Mesenchymal stem cell (in vitro differentiated cells and primary cell): Measurements from ENCODE around the gene CLEC20A.

Source experiments
- DNase-seq: peaks from one replicate; pipeline ENCODE4 v3.0.0-alpha.2; 2013
- H2AFZ ChIP-seq: one replicate; pipeline ENCODE4 v1.6.1; 2013; ENCODE audit warnings: low read depth, mild to moderate bottlenecking, control low read depth, inconsistent platforms, low read length, moderate library complexity
- H2AK5ac ChIP-seq: 2 replicates; pipeline ENCODE4 v1.6.1; 2013; ENCODE audit warnings: low read length, moderate library complexity, mild to moderate bottlenecking, inconsistent platforms; ENCODE audit not compliant: severe bottlenecking
- H2BK120ac ChIP-seq: one replicate; pipeline ENCODE4 v1.6.1; 2013; ENCODE audit warnings: low read depth, mild to moderate bottlenecking, inconsistent platforms, low read length, moderate library complexity
- H2BK12ac ChIP-seq, 2 experiments: one replicate each; pipeline ENCODE4 v1.6.1; 2013; ENCODE audit warnings: inconsistent platforms in 2 of 2, low read length in 2 of 2, mild to moderate bottlenecking in 2 of 2, moderate library complexity in 2 of 2, control low read depth in 1 of 2
- H2BK15ac ChIP-seq: one replicate; pipeline ENCODE4 v1.6.1; 2013; ENCODE audit warnings: mild to moderate bottlenecking, low read depth, inconsistent platforms; ENCODE audit not compliant: poor library complexity, severe bottlenecking
- H2BK5ac ChIP-seq: 2 replicates; pipeline ENCODE4 v1.6.1; 2013; ENCODE audit warnings: low read depth, mild to moderate bottlenecking, low read length, control low read depth, inconsistent platforms; ENCODE audit not compliant: poor library complexity, severe bottlenecking
- H3K14ac ChIP-seq, 2 experiments: one replicate each; pipeline ENCODE4 v1.6.1; 2013; ENCODE audit warnings: inconsistent platforms in 2 of 2, low read length in 2 of 2, control low read depth in 1 of 2, mild to moderate bottlenecking in 1 of 2, moderate library complexity in 1 of 2
- H3K18ac ChIP-seq, 2 experiments: one replicate each; pipeline ENCODE4 v1.6.1; 2013; ENCODE audit warnings: inconsistent platforms in 2 of 2, low read length in 2 of 2, control low read depth in 1 of 2, low read depth in 1 of 2, mild to moderate bottlenecking in 1 of 2
- H3K23ac ChIP-seq, 2 experiments: one replicate each; pipeline ENCODE4 v1.6.1; 2013; ENCODE audit warnings: inconsistent platforms in 2 of 2, low read length in 2 of 2, mild to moderate bottlenecking in 2 of 2, moderate library complexity in 2 of 2, control low read depth in 1 of 2
- H3K27ac ChIP-seq: 2 replicates; pipeline ENCODE4 v1.5.1; 2013; ENCODE audit warnings: mild to moderate bottlenecking, moderate library complexity, low read length, control low read depth, inconsistent platforms; ENCODE audit not compliant: poor library complexity, severe bottlenecking
- H3K27me3 ChIP-seq, 2 experiments: 2 replicates each; pipeline versions ENCODE4 v1.6.1 to v1.7.0; 2013; ENCODE audit warnings: low read length in 2 of 2, mild to moderate bottlenecking in 2 of 2, moderate library complexity in 2 of 2, control low read depth in 1 of 2, inconsistent platforms in 1 of 2; ENCODE audit not compliant: control insufficient read depth in 1 of 2, insufficient read depth in 1 of 2
- H3K36me3 ChIP-seq, 2 experiments: 2 replicates each; pipeline versions ENCODE4 v1.6.1 to v1.7.0; 2013; ENCODE audit warnings: low read length in 2 of 2, control low read depth in 1 of 2, inconsistent platforms in 1 of 2, low read depth in 1 of 2, mild to moderate bottlenecking in 1 of 2; ENCODE audit not compliant: insufficient read depth in 2 of 2, control insufficient read depth in 1 of 2
- H3K4ac ChIP-seq, 2 experiments: one replicate each; pipeline ENCODE4 v1.6.1; 2013; ENCODE audit warnings: inconsistent platforms in 2 of 2, low read length in 2 of 2, mild to moderate bottlenecking in 2 of 2, moderate library complexity in 2 of 2, control low read depth in 1 of 2, low read depth in 1 of 2
- H3K4me1 ChIP-seq: 2 replicates; pipeline ENCODE4 v1.6.1; 2013; ENCODE audit warnings: low read depth, low read length, control low read depth; ENCODE audit not compliant: control insufficient read depth, insufficient read depth
- H3K4me2 ChIP-seq: 2 replicates; pipeline ENCODE4 v1.6.1; 2013; ENCODE audit warnings: low read length, mild to moderate bottlenecking, inconsistent platforms; ENCODE audit not compliant: poor library complexity, severe bottlenecking
- H3K4me3 ChIP-seq, 2 experiments: 2 replicates each; pipeline versions ENCODE4 v1.5.1 to v1.7.0; 2013; ENCODE audit warnings: low read length in 2 of 2, mild to moderate bottlenecking in 2 of 2, control low read depth in 1 of 2, low read depth in 1 of 2; ENCODE audit not compliant: insufficient read depth in 1 of 2
- H3K79me1 ChIP-seq: replicated peaks from 2 replicates; pipeline ENCODE4 v1.6.1; 2013; ENCODE audit warnings: mild to moderate bottlenecking, control low read depth, low read length, inconsistent platforms; ENCODE audit not compliant: poor library complexity, severe bottlenecking
- H3K9ac ChIP-seq: 2 replicates; pipeline ENCODE4 v1.7.0; 2013; ENCODE audit warnings: mild to moderate bottlenecking, low read length, moderate library complexity
- H3K9me3 ChIP-seq: 2 replicates; pipeline ENCODE4 v1.7.0; 2013; ENCODE audit warnings: mild to moderate bottlenecking, low read length; ENCODE audit not compliant: control insufficient read depth
- H4K8ac ChIP-seq: one replicate; pipeline ENCODE4 v1.6.1; 2013; ENCODE audit warnings: inconsistent platforms, mild to moderate bottlenecking, low read length, moderate library complexity
- H4K91ac ChIP-seq: one replicate; pipeline ENCODE4 v1.6.1; 2013; ENCODE audit warnings: mild to moderate bottlenecking, low read length, inconsistent platforms
- WGBS: methylation state at CpG from one replicate; pipeline ENCODE4 v1.1.7; 2013; ENCODE audit warnings: mixed read lengths; 5-methylcytosine and 5-hydroxymethylcytosine counted together

Gene CLEC20A

GRCh38 chr1:178520803-178521202 is 24.0 kb upstream of the CLEC20A start:
- Histone ChIP-seq H2BK120ac (no peak overlapping the region), H3K27me3 (no peaks in the 10 kb centered on the region), H3K79me1 (no peaks in the 10 kb centered on the region), H4K91ac (no peak overlapping the region), H2BK5ac (no peak overlapping the region), H2AK5ac (no peak overlapping the region), H3K18ac (no peak overlapping the region), H3K9ac (no peak overlapping the region), H3K23ac (no peak overlapping the region), H4K8ac (no peak overlapping the region), H3K4me3 (no peak overlapping the region), H3K9me3 (peaks cover 4% of the 10 kb centered on the region), H3K14ac (no peak overlapping the region), H3K27ac (no peak overlapping the region), H2BK15ac (no peak overlapping the region), H3K4ac (no peak overlapping the region), H3K36me3 (no peaks in the 10 kb centered on the region), H2AFZ (no peak overlapping the region), H3K4me2 (no peak overlapping the region), H3K4me1 (no peaks in the 10 kb centered on the region), H2BK12ac (no peak overlapping the region)
- DNase-seq = no peak
- 95% methylated on average over 11 of the region's 11 CpGs for WGBS

- Histone ChIP-seq H2AK5ac (no peak overlapping the region), H3K9ac (no peak overlapping the region), H3K4me3 (no peak overlapping the region), H3K4ac (no peak overlapping the region), H2BK5ac (no peak overlapping the region), H2BK12ac (no peak overlapping the region), H3K36me3 (no peaks in the 10 kb centered on the region), H3K27ac (no peak overlapping the region), H3K18ac (no peak overlapping the region), H4K91ac (no peak overlapping the region), H3K27me3 (no peaks in the 10 kb centered on the region), H2BK15ac (no peak overlapping the region), H3K14ac (no peak overlapping the region), H4K8ac (no peak overlapping the region), H2AFZ (no peak overlapping the region), H2BK120ac (no peak overlapping the region), H3K4me1 (no peaks in the 10 kb centered on the region), H3K4me2 (no peak overlapping the region), H3K23ac (no peak overlapping the region), H3K9me3 (no peaks in the 10 kb centered on the region), H3K79me1 (no peaks in the 10 kb centered on the region)
- 87% methylated on average over 4 of the region's 4 CpGs for whole genome bisulfite sequencing
- DNase-seq = no peak
These were observed 22.1 kb upstream of the CLEC20A start for GRCh38 chr1:178518894-178519293.

GRCh38 chr1:178516110-178516509 is 19.3 kb upstream of the CLEC20A start:
- H3K9me3 ChIP-seq = no peaks in the 10 kb centered on the region
- no peak overlapping the region for H3K4me3 ChIP-seq
- no peak overlapping the region for H4K91ac ChIP-seq
- H2BK12ac ChIP-seq = no peak overlapping the region
- H3K18ac ChIP-seq = no peak overlapping the region
- H3K14ac ChIP-seq = no peak overlapping the region
- H2BK120ac ChIP-seq = no peak overlapping the region
- peak overlapping the region; percentile 19 for H2AFZ ChIP-seq
- no peak overlapping the region for H3K4me2 ChIP-seq
- DNase-seq = no peak
- H3K9ac ChIP-seq = no peak overlapping the region
- no peak overlapping the region for H3K27ac ChIP-seq
- no peak overlapping the region for H2BK5ac ChIP-seq
- no peak overlapping the region for H3K23ac ChIP-seq
- no peak overlapping the region for H4K8ac ChIP-seq
- 93% methylated on average over 4 of the region's 4 CpGs for WGBS
- H3K36me3 ChIP-seq = no peaks in the 10 kb centered on the region
- no peak overlapping the region for H3K4ac ChIP-seq
- H2AK5ac ChIP-seq = no peak overlapping the region
- no peaks in the 10 kb centered on the region for H3K27me3 ChIP-seq
- H3K79me1 ChIP-seq = no peaks in the 10 kb centered on the region
- no peaks in the 10 kb centered on the region for H3K4me1 ChIP-seq
- H2BK15ac ChIP-seq = no peak overlapping the region

- Histone ChIP-seq H2BK5ac (no peak overlapping the region), H3K4me1 (no peaks in the 10 kb centered on the region), H4K91ac (no peak overlapping the region), H3K27ac (no peak overlapping the region), H3K18ac (no peak overlapping the region), H3K9ac (no peak overlapping the region), H3K27me3 (no peaks in the 10 kb centered on the region), H3K4me3 (no peak overlapping the region), H3K14ac (no peak overlapping the region), H4K8ac (no peak overlapping the region), H3K36me3 (no peaks in the 10 kb centered on the region), H2BK15ac (no peak overlapping the region), H3K4me2 (no peak overlapping the region), H3K23ac (no peak overlapping the region), H3K4ac (no peak overlapping the region), H2BK120ac (no peak overlapping the region), H2AK5ac (no peak overlapping the region), H2BK12ac (no peak overlapping the region), H3K79me1 (no peaks in the 10 kb centered on the region), H3K9me3 (no peaks in the 10 kb centered on the region), H2AFZ (no peak overlapping the region)
- 85% methylated on average over 13 of the region's 14 CpGs for WGBS
- no peak for DNase-seq
These were observed 16.7 kb upstream of the CLEC20A start for GRCh38 chr1:178513278-178513983.
